Measurements from ENCODE around the gene FERD3L.

The FERD3L gene

DNA sequence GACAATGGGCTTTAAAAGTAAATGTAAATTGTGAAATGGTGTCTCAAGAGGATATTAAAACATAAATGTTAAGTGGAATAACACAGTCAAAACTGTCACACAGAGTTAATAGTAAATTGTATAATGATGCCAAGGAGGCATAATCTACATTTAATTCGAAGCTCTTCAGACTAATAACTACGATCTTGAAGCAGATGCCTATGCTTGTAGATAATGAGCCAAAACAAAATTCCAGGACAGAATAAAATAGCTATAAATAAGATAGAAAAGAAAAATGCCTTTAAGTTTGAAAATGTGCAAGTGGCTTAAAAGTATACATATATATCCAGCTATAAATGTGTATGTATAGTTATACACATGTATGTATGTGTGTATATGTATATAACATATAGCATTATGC is 45.3 kb downstream of the FERD3L start:
- DNase-seq (ENCODE audit: low read depth): no peak

GRCh38 chr7:19099194-19099593 is 46.0 kb downstream of the FERD3L start:
- no peak for DNase-seq (ENCODE audit: low read depth)

- DNase-seq (ENCODE audit: low read depth): no peak
Measured at GRCh38 chr7:19098510-19098909, 46.7 kb downstream of the FERD3L start.

- DNase-seq (ENCODE audit: low read depth): no peak
Measured at GRCh38 chr7:19097165-19098055, 47.8 kb downstream of the FERD3L start.

DNA sequence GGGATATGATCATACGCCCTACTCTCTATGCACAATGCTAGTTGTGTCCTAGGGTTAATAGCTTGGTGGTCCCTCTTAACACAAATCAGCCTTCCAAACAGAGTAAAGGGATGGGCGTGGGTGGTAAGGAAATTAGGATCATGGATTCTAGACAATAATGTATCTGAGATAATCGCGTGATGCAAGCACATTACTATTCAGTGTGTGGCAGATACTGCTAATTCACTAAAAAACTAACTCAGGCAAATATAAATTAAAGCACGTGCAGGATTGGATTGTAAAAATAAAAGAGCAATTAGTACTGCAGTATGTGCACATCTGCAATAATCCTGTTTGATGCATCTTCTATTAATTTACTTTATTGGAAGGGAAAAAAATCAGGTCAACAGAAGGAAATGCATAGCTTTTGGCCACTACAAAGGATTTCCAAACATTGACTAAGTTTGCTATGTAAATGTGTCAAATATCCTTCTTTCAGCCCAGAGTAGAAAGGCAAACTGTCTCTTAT is 49.8 kb downstream of the FERD3L start:
- DNase-seq (ENCODE audit: low read depth): no peak
